Left lung (tissue), 10 donors: ENCODE measurements around the gene UPB1. TPM values are rescaled to one million over a fixed set of nuclear protein-coding genes. Genes with fewer than 3 reads are reported as not detected.

Source experiments
- ATAC-seq: fragments of 200-7000 bp; cut with Tn5 transposase; one replicate; pipeline ENCODE4 v1.9.1; 2020; ENCODE audit warnings: moderate library complexity
- DNase-seq, 4 donors: peaks; one replicate each; pipeline ENCODE4 v3.0.0-alpha.2; 2013 to 2020
- H3K27ac ChIP-seq, 2 donors: fragments of 200-600 bp; sonication (generic) in 1 of 2; one replicate each; pipeline versions ENCODE4 v1.5.0 to v1.8.0; 2020 to 2021
- H3K27me3 ChIP-seq, 2 donors: fragments of 200-600 bp; sonication (generic) in 1 of 2; one replicate each; pipeline versions ENCODE4 v1.5.0 to v1.8.0; 2020 to 2021
- H3K36me3 ChIP-seq, 2 donors: fragments of 200-600 bp; sonication (generic) in 1 of 2; one replicate each; pipeline versions ENCODE4 v1.5.0 to v1.8.0; 2020 to 2021
- H3K4me1 ChIP-seq, 2 donors: fragments of 200-600 bp; one replicate each; pipeline ENCODE4 v1.8.0; 2021
- H3K4me3 ChIP-seq, 2 donors: fragments of 200-600 bp; sonication (generic) in 1 of 2; one replicate each; pipeline versions ENCODE4 v1.5.0 to v1.8.0; 2020 to 2021; ENCODE audit warnings: mild to moderate bottlenecking in 1 of 2
- H3K9me3 ChIP-seq, 2 donors: fragments of 200-600 bp; sonication (generic) in 1 of 2; one replicate each; pipeline versions ENCODE4 v1.5.0 to v1.8.0; 2020 to 2021
- CTCF ChIP-seq, 2 donors: fragments of 200-600 bp; sonication (generic) in 1 of 2; IDR thresholded peaks; one replicate each; pipeline versions ENCODE4 v1.5.0 to v1.8.0; 2021; ENCODE audit warnings: antibody characterized with exemption in 2 of 2
- intact Hi-C, 2 donors: fragments of 100-400 bp; cut with DNase I; formaldehyde crosslinking; loops; one replicate each; pipeline versions ENCODE4 v1.11.2 to v1.14.2; 2022
- polyA plus RNA-seq, 6 donors: library from polyadenylated mRNA; unstranded; fragments of 120-200 nt; gene quantifications; one replicate each; pipeline ENCODE4 v1.2.1, GENCODE V29; 2013; ENCODE audit not compliant: insufficient read length in 6 of 6
- total RNA-seq, 2 donors: library from RNA; stranded (reverse); fragmentation: NEBNext Ultra II Directional; extraction: Animal tissue kit (Norgen Biotek cat#: 25700); gene quantifications; one replicate each; pipeline ENCODE4 v1.2.1, GENCODE V29; 2021
- donor health status: DM: no; HTN: yes; CAD: no.
- donor health status: DM: no; HTN: no; CAD: no.

The UPB1 gene
- total and polyA plus RNA-seq, 8 donors: 0.50 to 2.3 (median 1.8) TPM

DNA sequence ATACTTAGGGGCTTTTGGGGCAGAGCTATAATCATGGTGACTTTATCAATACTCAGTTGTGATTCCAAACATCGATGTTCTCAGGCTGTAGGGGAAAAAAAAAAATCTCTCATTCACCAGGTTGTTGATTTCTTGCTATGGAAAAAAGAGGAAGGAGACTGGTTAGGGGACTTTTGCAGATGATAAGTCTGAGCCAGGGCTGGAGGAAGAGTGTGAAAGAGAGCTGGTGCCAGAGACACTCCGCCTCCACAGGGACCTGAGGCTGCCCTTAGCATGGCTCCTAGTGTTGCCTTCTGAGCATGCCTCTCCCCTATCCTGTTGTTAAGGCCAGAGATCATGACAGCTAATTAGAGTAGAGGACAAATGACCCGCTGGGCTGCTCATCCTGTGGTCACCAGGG, 16.9 kb downstream of the UPB1 start:
- ATAC-seq (peak; percentile 18), DNase-seq (no peak)
- no peak for TF ChIP-seq CTCF (IDR thresholded peaks at IDR 0.05)
- Histone ChIP-seq H3K27ac (peak overlapping the region in 1 of 2 donors; percentile 81), H3K27me3 (no peaks in the 10 kb centered on the region), H3K4me1 (peaks cover 24 to 72% of the 10 kb centered on the region in 2 donors), H3K9me3 (no peaks in the 10 kb centered on the region), H3K4me3 (no peak overlapping the region), H3K36me3 (no peaks in the 10 kb centered on the region)
- intact Hi-C loops: no loop called here

GRCh38 chr22:24513378-24514240, 18.5 kb downstream of the UPB1 start:
- DNase-seq: no peak
- no peaks in the 10 kb centered on the region for H3K27me3 ChIP-seq
- no peaks in the 10 kb centered on the region for H3K9me3 ChIP-seq
- H3K27ac ChIP-seq: no peak overlapping the region
- intact Hi-C loops: no loop called here
- ATAC-seq: no peak
- H3K4me3 ChIP-seq: no peak overlapping the region
- no peak for TF ChIP-seq CTCF (IDR thresholded peaks at IDR 0.05)
- no peaks in the 10 kb centered on the region for H3K36me3 ChIP-seq
- peaks cover 18 to 63% of the 10 kb centered on the region in 2 donors for H3K4me1 ChIP-seq

- H3K27me3 ChIP-seq: no peaks in the 10 kb centered on the region
- H3K4me1 ChIP-seq: peaks cover 18 to 67% of the 10 kb centered on the region in 2 donors
- ATAC-seq (no peak), DNase-seq (no peak)
- intact Hi-C loops: no loop called here
- H3K36me3 ChIP-seq: no peaks in the 10 kb centered on the region
- no peak overlapping the region for H3K4me3 ChIP-seq
- H3K9me3 ChIP-seq: no peaks in the 10 kb centered on the region
- H3K27ac ChIP-seq: no peak overlapping the region
- TF ChIP-seq CTCF (IDR thresholded peaks at IDR 0.05): no peak
Observed at GRCh38 chr22:24514241-24515026, 19.3 kb downstream of the UPB1 start.

GRCh38 chr22:24515027-24515338, 19.9 kb downstream of the UPB1 start:
- DNase-seq (no peak), ATAC-seq (no peak)
- no peaks in the 10 kb centered on the region for H3K27me3 ChIP-seq
- no peak for TF ChIP-seq CTCF (IDR thresholded peaks at IDR 0.05)
- peaks cover 18 to 67% of the 10 kb centered on the region in 2 donors for H3K4me1 ChIP-seq
- intact Hi-C loops: no loop called here
- no peaks in the 10 kb centered on the region for H3K9me3 ChIP-seq
- no peaks in the 10 kb centered on the region for H3K36me3 ChIP-seq
- no peak overlapping the region for H3K4me3 ChIP-seq
- H3K27ac ChIP-seq: no peak overlapping the region

- peak in 2 of 4 donors; percentile 61 to 79 for DNase-seq
- H3K4me1 ChIP-seq: peaks cover 7 to 67% of the 10 kb centered on the region in 2 donors
- no peaks in the 10 kb centered on the region for H3K27me3 ChIP-seq
- ATAC-seq: peak; percentile 66
- intact Hi-C loops: no loop called here
- H3K27ac ChIP-seq: peak overlapping the region in 1 of 2 donors; percentile 77
- peak overlapping the region in 1 of 2 donors; percentile 3 for H3K4me3 ChIP-seq
- no peak for TF ChIP-seq CTCF (IDR thresholded peaks at IDR 0.05)
- no peaks in the 10 kb centered on the region for H3K9me3 ChIP-seq
- no peaks in the 10 kb centered on the region for H3K36me3 ChIP-seq
Observed at GRCh38 chr22:24516301-24516737, 21.2 kb downstream of the UPB1 start.
